ENCODE results near the gene HDAC1.
A peak's percentile ranks its signal among the peaks of the same experiment; 100 is the strongest.

Gene HDAC1

GRCh38 chr1:32345289-32345827 is 53.5 kb downstream of the HDAC1 start:
- H3K27ac ChIP-seq: no peak overlapping the region
- DNase-seq (ENCODE audit: low spot score): no peak
- TF ChIP-seq CTCF (conservative IDR thresholded peaks at IDR 0.05; ENCODE audit: low read depth): no peak
- ChIA-PET CTCF (interaction anchor here (1.2 kb wide), 1 partner anchor 8 kb away, joined by 4 read pairs; no protein-coding TSS in a partner anchor), POLR2A (ENCODE audit: low non-redundant PET) (interaction anchor here (2.5 kb wide), 1 partner anchor 9 kb away, joined by 7 read pairs; the partner anchor contains the start of gene MARCKSL1)

GRCh38 chr1:32346532-32347157 is 54.8 kb downstream of the HDAC1 start:
- no peak for TF ChIP-seq CTCF (conservative IDR thresholded peaks at IDR 0.05; ENCODE audit: low read depth)
- no peak for DNase-seq (ENCODE audit: low spot score)
- CTCF ChIA-PET: interaction anchor here (1.2 kb wide), 1 partner anchor 10 kb away, joined by 4 read pairs; no protein-coding TSS in a partner anchor
- H3K27ac ChIP-seq: no peak overlapping the region
- POLR2A ChIA-PET (ENCODE audit: low non-redundant PET): interaction anchor here (2.5 kb wide), 1 partner anchor 11 kb away, joined by 7 read pairs; the partner anchor contains the start of gene MARCKSL1

- H3K27ac ChIP-seq: peak overlapping the region; percentile 13; the same call in 1 of the 2 replicates
- TF ChIP-seq CTCF (conservative IDR thresholded peaks at IDR 0.05; ENCODE audit: low read depth): no peak
- no peak for DNase-seq (ENCODE audit: low spot score)
- POLR2A ChIA-PET (ENCODE audit: low non-redundant PET): no interaction called here
- CTCF ChIA-PET: no interaction called here
These were observed 57.4 kb downstream of the HDAC1 start for GRCh38 chr1:32349211-32349708.

- POLR2A ChIA-PET (ENCODE audit: low non-redundant PET): interaction anchor here (0.6 kb wide), 1 partner anchor 143 kb away, joined by 4 read pairs; no protein-coding TSS in a partner anchor
- CTCF ChIA-PET: interaction anchor here (0.6 kb wide), 1 partner anchor 361 kb away, joined by 3 read pairs; no protein-coding TSS in a partner anchor
- peak overlapping the region; percentile 89 for H3K27ac ChIP-seq
- peak; percentile 48 for TF ChIP-seq CTCF (conservative IDR thresholded peaks at IDR 0.05; ENCODE audit: low read depth)
- peak; percentile 84 for DNase-seq (ENCODE audit: low spot score)
These were observed 59.0 kb downstream of the HDAC1 start for GRCh38 chr1:32350785-32351398.

- peak; percentile 98 for DNase-seq (ENCODE audit: low spot score)
- peak; percentile 12; the same call in 1 of the 2 replicates for TF ChIP-seq CTCF (conservative IDR thresholded peaks at IDR 0.05; ENCODE audit: low read depth)
- ChIA-PET POLR2A (ENCODE audit: low non-redundant PET) (interaction anchor here (0.6 kb wide), 1 partner anchor 144 kb away, joined by 4 read pairs; no protein-coding TSS in a partner anchor), CTCF (interaction anchor here (0.6 kb wide), 2 partner anchors 111 to 499 kb away, joined by 3 to 4 read pairs; no protein-coding TSS in a partner anchor)
- peak overlapping the region; percentile 89 for H3K27ac ChIP-seq
These were observed 59.7 kb downstream of the HDAC1 start for GRCh38 chr1:32351399-32352238.

Measured in RWPE1 (cell line).